ENCODE measurements around the gene DICER1.

Gene DICER1

GRCh38 chr14:95153866-95154265 is 3.5 kb downstream of the DICER1 start:
- TF ChIP-seq CTCF (IDR thresholded peaks at IDR 0.05; ENCODE audit: extremely low read depth, insufficient read depth, missing control alignments), result no peak
- in situ Hi-C loops (cut with MboI; ENCODE audit: low pct_unique_long_range_greater_than_20kb, low sequenced_read_pairs, unreplicated experiment), result no loop called here
- DNase-seq (ENCODE audit: low spot score), result no peak

- in situ Hi-C loops (cut with MboI; ENCODE audit: low pct_unique_long_range_greater_than_20kb, low sequenced_read_pairs, unreplicated experiment), result no loop called here
- no peak for DNase-seq (ENCODE audit: low spot score)
- no peak for TF ChIP-seq CTCF (IDR thresholded peaks at IDR 0.05; ENCODE audit: extremely low read depth, insufficient read depth, missing control alignments)
Measured at GRCh38 chr14:95151561-95151960, 5.8 kb downstream of the DICER1 start.

- in situ Hi-C loops (cut with MboI; ENCODE audit: low pct_unique_long_range_greater_than_20kb, low sequenced_read_pairs, unreplicated experiment), result no loop called here
- no peak for DNase-seq (ENCODE audit: low spot score)
- no peak for TF ChIP-seq CTCF (IDR thresholded peaks at IDR 0.05; ENCODE audit: extremely low read depth, insufficient read depth, missing control alignments)
Measured at GRCh38 chr14:95150910-95151309, 6.4 kb downstream of the DICER1 start.

GRCh38 chr14:95149441-95149840 is 7.9 kb downstream of the DICER1 start:
- in situ Hi-C loops (cut with MboI; ENCODE audit: low pct_unique_long_range_greater_than_20kb, low sequenced_read_pairs, unreplicated experiment), result no loop called here
- no peak for TF ChIP-seq CTCF (IDR thresholded peaks at IDR 0.05; ENCODE audit: extremely low read depth, insufficient read depth, missing control alignments)
- no peak for DNase-seq (ENCODE audit: low spot score)

- in situ Hi-C loops (cut with MboI; ENCODE audit: low pct_unique_long_range_greater_than_20kb, low sequenced_read_pairs, unreplicated experiment), result no loop called here
- TF ChIP-seq CTCF (IDR thresholded peaks at IDR 0.05; ENCODE audit: extremely low read depth, insufficient read depth, missing control alignments), result no peak
- DNase-seq (ENCODE audit: low spot score), result no peak
Measured at GRCh38 chr14:95147597-95147996, 9.7 kb downstream of the DICER1 start.

- in situ Hi-C loops (cut with MboI; ENCODE audit: low pct_unique_long_range_greater_than_20kb, low sequenced_read_pairs, unreplicated experiment), result no loop called here
- DNase-seq (ENCODE audit: low spot score), result no peak
- no peak for TF ChIP-seq CTCF (IDR thresholded peaks at IDR 0.05; ENCODE audit: extremely low read depth, insufficient read depth, missing control alignments)
Measured at GRCh38 chr14:95146079-95146771, 11.1 kb downstream of the DICER1 start.
